Skin of body (tissue), 2 donors: ENCODE measurements around the gene GSTA3. TPM values are rescaled to one million over a fixed set of nuclear protein-coding genes. Genes with fewer than 3 reads are reported as not detected.
"Not testable (repeated sequence)": the region's sequence is repeated elsewhere in the genome, so short reads cannot be mapped to it uniquely, and the experiment has no call there.

Experiments used
- DNase-seq: peaks from one replicate; lab custom pipeline; 2025; lab: John Stamatoyannopoulos, UW
- total RNA-seq: library from RNA; depleted of rRNA; stranded (reverse); fragments of >200 nt; gene quantifications from one replicate; pipeline ENCODE4 v1.2.3, GENCODE V29; 2014

The GSTA3 gene
- total RNA-seq: 0.39 TPM

DNA sequence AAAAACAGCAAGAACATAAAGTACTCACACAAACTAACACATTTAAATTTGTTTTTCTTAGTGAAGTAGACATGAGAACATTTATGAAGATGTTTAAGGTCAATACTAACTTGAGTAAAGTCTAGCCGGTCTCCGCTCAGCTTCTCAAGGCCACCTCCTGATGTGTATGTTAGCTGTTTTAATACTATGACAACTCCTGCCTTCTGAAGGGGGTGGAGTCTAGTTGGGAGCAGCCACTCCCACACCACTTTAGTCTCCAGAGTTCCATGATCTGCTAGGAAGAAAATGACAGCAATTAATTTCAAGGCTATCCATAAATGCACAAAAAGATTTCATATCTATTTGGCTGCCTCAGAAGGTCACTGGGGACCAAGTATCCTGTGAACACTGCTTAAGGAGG, at the start of gene GSTA3:
Gene GSTA3 (minus strand): TSS at position 168 of the 400 bp plus-strand sequence. CDS start 3,864 bp downstream, outside the sequence.
- DNase-seq: no peak

DNA sequence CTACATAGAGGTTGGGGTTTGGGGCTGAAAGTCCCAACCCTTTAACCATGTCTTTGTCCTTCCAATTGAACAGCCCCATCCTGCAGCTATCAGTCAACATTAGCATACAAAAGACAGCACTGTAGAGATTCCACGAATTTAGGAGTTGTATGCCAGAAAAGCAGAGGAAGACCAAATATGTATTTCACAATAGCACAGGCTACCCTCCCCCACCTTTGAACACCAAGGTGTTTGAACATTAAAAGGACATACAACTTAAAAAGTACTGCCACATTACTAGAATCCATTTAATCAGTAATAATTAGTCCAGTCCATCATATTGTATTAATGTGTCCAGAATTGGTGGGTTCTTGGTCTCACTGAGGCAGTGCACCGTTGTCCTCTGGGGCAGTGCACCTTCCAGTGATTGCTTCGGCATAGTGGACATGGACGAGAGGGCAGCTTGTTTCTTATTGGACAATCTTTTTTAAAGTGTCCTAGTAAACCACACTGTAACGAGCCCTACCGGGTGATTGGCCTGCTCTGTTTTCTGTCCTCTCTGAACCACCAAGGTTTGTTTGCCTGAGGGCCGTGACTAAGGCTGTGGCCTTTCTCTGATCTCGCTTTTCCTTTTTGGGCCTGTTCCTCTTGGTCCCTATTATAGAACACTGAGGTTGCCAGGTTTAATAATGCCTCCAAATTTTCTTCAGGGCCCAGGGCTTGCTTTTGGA, 49.2 kb upstream of the GSTA3 start:
- no peak for DNase-seq

DNA sequence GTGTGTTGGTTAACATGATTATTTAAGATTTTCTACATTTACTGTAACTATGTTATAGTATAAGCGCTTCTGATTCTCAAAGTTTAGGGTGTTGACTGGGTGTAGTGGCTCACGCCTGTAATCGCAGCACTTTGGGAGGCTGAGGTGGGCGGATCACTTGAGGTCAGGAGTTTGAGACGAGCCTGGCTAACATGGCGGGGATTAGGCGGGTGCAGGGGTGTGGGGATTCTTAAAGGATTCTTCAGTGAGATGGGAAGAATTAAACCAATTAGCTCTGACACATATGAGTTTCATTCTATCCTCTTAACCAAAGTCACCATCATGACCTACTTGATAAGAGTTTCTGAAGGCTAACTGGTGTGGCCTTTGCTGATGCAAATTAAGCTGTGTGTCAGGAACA, 46.4 kb upstream of the GSTA3 start:
- no peak for DNase-seq

DNA sequence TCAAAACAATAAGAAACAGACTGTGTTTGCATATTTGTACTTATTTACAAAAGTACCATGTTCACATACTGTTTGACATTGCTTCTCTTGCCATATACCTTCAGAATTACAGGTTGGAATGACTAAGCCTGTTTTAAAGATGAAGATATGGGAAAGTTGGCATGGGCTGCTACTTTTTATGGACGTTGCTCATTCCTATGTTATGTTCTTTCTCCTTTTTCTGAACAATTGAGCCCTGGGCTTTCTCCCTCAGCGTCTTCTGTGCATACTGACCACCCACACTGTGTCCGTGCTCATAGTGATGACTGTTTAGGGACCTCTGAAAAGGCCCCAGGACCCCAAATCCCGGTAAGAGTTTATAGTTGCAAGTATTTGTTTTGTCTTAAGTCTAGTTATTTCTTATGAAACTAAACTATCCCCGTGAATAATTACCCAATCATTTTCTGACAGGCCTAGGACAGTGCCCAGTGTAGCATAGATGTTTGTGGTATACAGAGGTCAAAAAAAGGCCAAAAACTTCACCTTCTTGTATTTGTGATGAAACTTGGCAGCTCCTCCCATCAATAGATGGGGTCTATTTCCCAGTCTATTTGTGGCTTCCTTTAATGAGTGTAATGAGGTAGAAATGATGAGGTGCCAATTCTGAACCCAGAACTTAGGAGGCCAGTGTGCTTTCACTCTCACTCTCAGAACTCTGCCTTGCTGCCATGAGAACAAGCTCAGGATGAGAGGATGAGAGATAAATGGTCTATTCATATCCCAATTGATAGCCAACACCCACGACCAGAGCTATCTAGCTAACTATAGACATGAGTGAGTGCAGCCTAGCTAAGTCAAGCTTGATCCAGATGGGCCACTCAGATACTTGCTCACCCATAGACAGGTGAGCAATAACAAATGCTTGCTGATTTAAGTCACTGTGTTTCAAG, 44.7 kb upstream of the GSTA3 start:
- DNase-seq: no peak

- DNase-seq: no peak
These were observed 36.8 kb upstream of the GSTA3 start for GRCh38 chr6:52946306-52946705.

DNA sequence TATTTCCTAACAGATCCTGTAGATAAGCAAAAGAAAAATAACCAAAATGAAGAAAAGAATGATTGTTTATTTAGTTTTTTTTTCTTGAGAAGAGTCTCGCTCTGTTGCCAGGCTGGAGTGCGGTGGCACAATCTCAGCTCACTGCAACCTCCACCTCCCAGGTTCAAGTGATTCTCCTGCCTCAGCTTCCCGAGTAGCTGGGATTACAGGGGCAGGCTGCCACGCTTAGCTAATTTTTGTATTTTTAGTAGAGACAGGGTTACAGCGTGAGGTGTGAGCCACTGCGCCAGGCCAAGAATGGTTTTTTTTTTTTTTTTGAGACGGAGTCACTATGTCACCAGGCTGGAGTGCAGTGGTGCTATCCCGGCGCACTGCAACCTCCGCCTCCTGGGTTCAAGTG, 33.3 kb upstream of the GSTA3 start:
- DNase-seq: not testable (repeated sequence)

DNA sequence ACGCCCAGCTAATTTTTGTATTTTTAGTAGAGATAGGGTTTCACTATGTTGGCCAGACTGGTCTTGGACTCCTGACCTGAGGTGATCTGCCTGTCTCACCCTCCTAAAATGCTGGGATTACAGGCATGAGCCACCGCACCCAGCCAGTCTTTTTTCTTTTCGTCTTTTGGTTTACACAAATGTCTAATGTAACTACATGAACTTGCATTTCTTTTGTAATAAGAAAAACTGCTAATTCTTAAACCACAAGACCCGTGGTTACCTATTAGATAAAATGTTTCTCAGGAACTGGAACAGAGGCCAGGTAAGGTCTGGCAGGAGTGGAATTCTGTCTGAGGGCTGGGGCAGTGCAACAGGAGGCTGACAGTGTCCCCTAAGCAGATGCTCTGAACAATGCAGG, 32.7 kb upstream of the GSTA3 start:
- DNase-seq: no peak

DNA sequence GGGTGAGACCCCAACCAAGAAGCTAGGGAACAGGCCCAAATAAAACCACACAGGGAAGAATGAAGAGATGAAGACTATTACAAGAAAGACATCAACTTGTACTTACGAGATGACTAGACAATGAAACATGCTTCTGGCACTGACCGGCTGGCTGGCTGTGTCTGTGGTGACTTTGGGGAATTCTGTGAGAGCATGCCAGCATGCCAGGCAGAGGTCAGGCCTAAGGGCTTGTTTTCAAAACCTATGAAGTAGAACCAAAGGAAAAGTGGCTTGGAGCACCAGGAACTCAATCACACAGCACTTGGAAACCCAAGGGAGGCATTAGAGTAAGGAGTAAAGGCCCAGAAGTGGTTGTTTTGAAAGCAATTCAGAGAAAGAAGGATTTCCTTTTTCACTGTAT, 28.4 kb upstream of the GSTA3 start:
- DNase-seq: no peak

GRCh38 chr6:52933778-52934177, 24.3 kb upstream of the GSTA3 start:
- DNase-seq: no peak

DNA sequence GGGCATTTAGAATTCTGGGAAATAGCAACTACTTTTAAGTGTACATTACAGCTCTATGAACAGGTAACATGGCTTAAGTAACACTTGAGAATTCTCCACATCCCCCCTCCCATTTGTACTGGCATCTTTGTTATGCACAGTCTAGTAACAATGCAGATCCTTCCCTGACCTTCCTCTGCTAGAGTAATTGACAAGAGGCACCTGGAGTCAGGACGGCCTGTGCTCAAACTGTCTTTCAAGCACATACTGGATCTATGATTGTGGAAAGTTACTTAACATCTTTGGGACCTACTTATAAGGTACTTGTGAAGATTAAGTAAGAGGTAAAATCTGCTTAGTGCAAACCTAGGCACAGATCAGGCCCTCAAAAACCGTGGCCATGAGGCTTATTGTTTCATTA, 21.9 kb upstream of the GSTA3 start:
- DNase-seq: no peak

- DNase-seq: no peak
These were observed 20.0 kb upstream of the GSTA3 start for GRCh38 chr6:52929321-52930164.

GRCh38 chr6:52927451-52927850, 18.0 kb upstream of the GSTA3 start:
- DNase-seq: no peak

- no peak for DNase-seq
These were observed 16.7 kb upstream of the GSTA3 start for GRCh38 chr6:52925919-52926792.

DNA sequence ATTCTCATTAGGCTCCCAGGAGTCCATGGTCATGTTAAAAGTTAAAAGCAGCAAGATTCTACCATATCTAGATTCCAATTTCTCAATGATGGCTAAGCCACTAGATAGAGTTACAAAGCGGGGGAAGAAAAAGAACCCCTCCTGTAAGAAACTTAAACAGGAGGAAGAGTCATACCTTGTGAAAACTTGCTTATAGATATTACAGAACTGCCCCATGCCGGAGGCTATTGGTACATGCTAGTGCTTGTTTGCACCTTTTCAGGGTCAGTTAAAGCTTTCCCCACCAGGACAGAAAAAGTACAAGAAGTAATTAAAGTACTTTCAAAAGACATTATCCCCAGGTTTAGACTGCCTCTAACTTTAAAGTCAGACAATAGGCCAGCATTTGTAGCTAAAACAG, 15.5 kb upstream of the GSTA3 start:
- DNase-seq: no peak

- not testable (repeated sequence) for DNase-seq
These were observed 14.2 kb upstream of the GSTA3 start for GRCh38 chr6:52923689-52924088.

- DNase-seq: no peak
These were observed 12.7 kb upstream of the GSTA3 start for GRCh38 chr6:52922161-52922560.

GRCh38 chr6:52921743-52922142, 12.2 kb upstream of the GSTA3 start:
- DNase-seq: no peak

- DNase-seq: not testable (repeated sequence)
These were observed 10.0 kb upstream of the GSTA3 start for GRCh38 chr6:52919511-52919910.

GRCh38 chr6:52918771-52919170, 9.3 kb upstream of the GSTA3 start:
- DNase-seq: not testable (repeated sequence)

DNA sequence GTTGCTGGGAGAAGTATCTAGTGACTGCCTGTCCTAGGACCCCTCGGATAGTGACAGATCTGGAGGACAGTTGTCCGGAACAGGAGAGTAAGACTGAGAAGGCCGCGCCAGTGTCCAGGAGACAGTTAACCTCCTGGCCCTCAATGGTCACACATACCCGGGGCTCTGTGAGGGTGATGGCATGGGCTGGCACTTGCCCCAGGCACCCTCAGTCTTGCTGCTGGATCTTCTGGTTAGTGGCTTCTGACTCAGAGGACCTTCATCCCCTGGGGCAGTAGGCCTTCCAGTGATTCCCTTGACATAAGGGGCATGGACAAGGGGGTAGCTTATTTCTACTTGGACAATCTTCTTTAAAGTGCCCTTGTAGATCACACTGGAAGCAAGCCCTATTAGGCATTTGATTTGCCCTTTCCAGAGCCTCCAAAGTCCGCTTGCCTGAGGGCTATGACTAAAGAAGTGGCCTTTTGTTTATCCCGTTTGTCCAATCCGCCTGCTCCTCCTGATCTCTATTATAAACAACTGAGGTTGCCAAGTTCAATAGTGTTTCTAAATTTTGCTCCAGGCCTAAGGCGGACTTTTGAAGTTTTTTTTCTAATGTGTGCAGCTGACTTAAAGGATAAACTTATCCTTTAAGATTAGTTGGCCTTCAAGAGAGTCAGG, 8.7 kb upstream of the GSTA3 start:
- not testable (repeated sequence) for DNase-seq
